Stomach (tissue), 9 donors: Measurements from ENCODE around the gene CA5A. TPM values are rescaled to one million over a fixed set of nuclear protein-coding genes. Genes with fewer than 3 reads are reported as not detected.

Source experiments
- DNase-seq, 2 donors: peaks; one replicate each; pipeline versions ENCODE4 v3.0.0 to v3.0.0-alpha.2; 2013 to 2019
- H3K27ac ChIP-seq, 5 donors: fragments of 200-600 bp in 4 of 5; sonication (generic) in 4 of 5; one replicate each; pipeline ENCODE4 v1.5.1; 2013 to 2019; ENCODE audit warnings: mild to moderate bottlenecking in 1 of 5, moderate library complexity in 1 of 5
- H3K27me3 ChIP-seq, 3 donors: fragments of 200-600 bp; sonication (generic); one replicate each; pipeline ENCODE4 v1.5.1; 2017 to 2019; ENCODE audit warnings: mixed run types in 1 of 3
- H3K36me3 ChIP-seq, 4 donors: fragments of 200-600 bp; sonication (generic); 1 replicate in 3 of 4; 2 replicates in 1 of 4; pipeline ENCODE4 v1.5.1; 2016 to 2019
- H3K4me1 ChIP-seq, 4 donors: fragments of 200-600 bp; sonication (generic); one replicate each; pipeline ENCODE4 v1.5.1; 2016 to 2019
- H3K4me3 ChIP-seq, 4 donors: fragments of 200-600 bp; sonication (generic) in 3 of 4; one replicate each; pipeline ENCODE4 v1.5.1; 2016 to 2019; ENCODE audit warnings: mild to moderate bottlenecking in 1 of 4
- H3K9me3 ChIP-seq, 4 donors: fragments of 200-600 bp; sonication (generic); one replicate each; pipeline ENCODE4 v1.5.1; 2016 to 2019
- EP300 ChIP-seq: sonication (generic); formaldehyde crosslinking; IDR thresholded peaks from one replicate; pipeline ENCODE4 v1.6.1; 2017; ENCODE audit warnings: antibody characterized with exemption
- POLR2A ChIP-seq, 4 donors: fragments of 450-650 bp; IDR thresholded peaks; one replicate each; pipeline ENCODE4 v1.6.1; 2016; ENCODE audit warnings: antibody characterized with exemption in 4 of 4, control low read depth in 2 of 4, mild to moderate bottlenecking in 1 of 4, moderate library complexity in 1 of 4
- POLR2AphosphoS5 ChIP-seq, 3 donors: sonication (generic); formaldehyde crosslinking; IDR thresholded peaks; one replicate each; pipeline ENCODE4 v1.6.1; 2016; ENCODE audit warnings: antibody characterized with exemption in 3 of 3
- WGBS, 5 donors: extraction: QIAGEN DNeasy Blood & Tissue Kit in 3 of 5; methylation state at CpG; one replicate each; pipeline versions ENCODE4 v1.1.5 to v1.1.7; 2013 to 2018; 5-methylcytosine and 5-hydroxymethylcytosine counted together
- intact Hi-C: fragments of 100-400 bp; cut with DNase I; formaldehyde crosslinking; loops from one replicate; pipeline ENCODE4 v1.15.1; 2023; ENCODE audit warnings: low total_unique reads
- polyA plus RNA-seq, 3 donors: library from polyadenylated mRNA; stranded (reverse); fragments of 200-250 nt; gene quantifications; one replicate each; pipeline ENCODE4 v1.2.3, GENCODE V29; 2013
- total RNA-seq, 5 donors: library from RNA; depleted of rRNA; stranded (reverse); fragments of >200 nt; gene quantifications; one replicate each; pipeline versions ENCODE4 v1.1.0 to v1.2.3, GENCODE V29; 2014 to 2016
- TF ChIP-seq, protein P1 (sequence below), 7 experiments: fragments of 450-650 bp in 4 of 7; fragments of 200-600 bp in 3 of 7; sonication (generic) in 3 of 7; IDR thresholded peaks; one replicate each; pipeline ENCODE4 v1.5.1; 2016 to 2019; ENCODE audit warnings: antibody characterized with exemption in 7 of 7, control low read depth in 2 of 7, mild to moderate bottlenecking in 1 of 7
- donor health status: healthy with polysubstance abuse.
- donor health status: Bipolar disorder and iron deficiency.
- donor health status: healthy.

Gene CA5A
- total and polyA plus RNA-seq, 8 donors, result not detected

- Histone ChIP-seq H3K27ac (peak overlapping the region in 4 of 5 donors; percentile 67 to 78 (median 76)), H3K27me3 (no peaks in the 10 kb centered on the region), H3K4me3 (peak overlapping the region in 1 of 4 donors; percentile 31), H3K9me3 (peaks cover 0 to 8% (median 2%) of the 10 kb centered on the region in 4 donors), H3K4me1 (peaks cover 13 to 48% (median 20%) of the 10 kb centered on the region in 4 donors), H3K36me3 (peaks cover 0 to 7% (median 4%) of the 10 kb centered on the region in 4 donors)
- intact Hi-C loops, result no loop called here
- no peak for TF ChIP-seq POLR2AphosphoS5 (IDR thresholded peaks at IDR 0.05)
- TF ChIP-seq, protein P1, sequence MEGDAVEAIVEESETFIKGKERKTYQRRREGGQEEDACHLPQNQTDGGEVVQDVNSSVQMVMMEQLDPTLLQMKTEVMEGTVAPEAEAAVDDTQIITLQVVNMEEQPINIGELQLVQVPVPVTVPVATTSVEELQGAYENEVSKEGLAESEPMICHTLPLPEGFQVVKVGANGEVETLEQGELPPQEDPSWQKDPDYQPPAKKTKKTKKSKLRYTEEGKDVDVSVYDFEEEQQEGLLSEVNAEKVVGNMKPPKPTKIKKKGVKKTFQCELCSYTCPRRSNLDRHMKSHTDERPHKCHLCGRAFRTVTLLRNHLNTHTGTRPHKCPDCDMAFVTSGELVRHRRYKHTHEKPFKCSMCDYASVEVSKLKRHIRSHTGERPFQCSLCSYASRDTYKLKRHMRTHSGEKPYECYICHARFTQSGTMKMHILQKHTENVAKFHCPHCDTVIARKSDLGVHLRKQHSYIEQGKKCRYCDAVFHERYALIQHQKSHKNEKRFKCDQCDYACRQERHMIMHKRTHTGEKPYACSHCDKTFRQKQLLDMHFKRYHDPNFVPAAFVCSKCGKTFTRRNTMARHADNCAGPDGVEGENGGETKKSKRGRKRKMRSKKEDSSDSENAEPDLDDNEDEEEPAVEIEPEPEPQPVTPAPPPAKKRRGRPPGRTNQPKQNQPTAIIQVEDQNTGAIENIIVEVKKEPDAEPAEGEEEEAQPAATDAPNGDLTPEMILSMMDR (IDR thresholded peaks at IDR 0.05), result no peak
- no peak for TF ChIP-seq EP300
- no peak for TF ChIP-seq POLR2A (IDR thresholded peaks at IDR 0.05)
- WGBS, 5 donors, result 58 to 65% (median 63%) methylated on average over 5 of the region's 5 CpGs
- peak in 1 of 2 donors; percentile 65 for DNase-seq
These were observed 29.8 kb upstream of the CA5A start for GRCh38 chr16:87966064-87966645.

- Histone ChIP-seq H3K4me3 (no peak overlapping the region), H3K36me3 (no peaks in the 10 kb centered on the region), H3K9me3 (peaks cover 0 to under 1% (median 0%) of the 10 kb centered on the region in 4 donors), H3K4me1 (peaks cover 13 to 48% (median 20%) of the 10 kb centered on the region in 4 donors), H3K27me3 (no peaks in the 10 kb centered on the region), H3K27ac (peak overlapping the region in 3 of 5 donors; percentile 67 to 78 (median 77))
- intact Hi-C loops, result no loop called here
- TF ChIP-seq POLR2AphosphoS5 (IDR thresholded peaks at IDR 0.05) (no peak), EP300 (no peak), POLR2A (IDR thresholded peaks at IDR 0.05) (no peak)
- TF ChIP-seq, protein P1 (IDR thresholded peaks at IDR 0.05), result no peak
- WGBS, 5 donors, result 79 to 85% (median 85%) methylated on average over 11 of the region's 11 CpGs
- no peak for DNase-seq
These were observed 29.1 kb upstream of the CA5A start for GRCh38 chr16:87965417-87965816.

DNA sequence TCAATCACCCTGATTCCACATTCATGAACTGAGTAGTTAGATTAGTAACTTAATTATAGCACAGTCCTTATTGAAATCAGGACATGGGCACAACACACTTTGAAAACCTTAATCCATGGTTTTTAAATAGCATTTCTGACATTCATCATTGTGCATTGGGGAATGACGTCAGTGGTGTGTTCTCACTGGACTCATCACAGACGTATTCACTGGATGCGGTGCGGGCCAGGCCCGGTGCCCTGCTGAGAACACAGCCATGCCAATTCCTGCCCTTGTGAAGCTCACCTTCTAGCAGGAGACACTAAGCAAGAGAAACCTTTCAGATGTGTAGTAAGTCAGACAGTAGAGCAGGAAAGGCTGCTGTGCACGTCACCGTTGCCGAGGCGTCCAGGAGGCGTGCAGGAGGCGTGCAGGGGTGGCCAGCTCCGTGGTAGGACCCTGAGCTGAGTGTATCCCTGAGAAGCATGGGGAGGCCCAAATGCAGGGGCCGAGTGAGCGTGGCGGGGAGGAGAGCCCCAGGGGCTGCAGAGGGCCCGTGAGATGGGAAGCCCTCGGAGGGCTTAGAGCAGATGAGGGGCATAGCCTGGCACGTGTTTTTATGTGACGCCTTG, 27.8 kb upstream of the CA5A start:
- no peaks in the 10 kb centered on the region for H3K36me3 ChIP-seq
- intact Hi-C loops, result no loop called here
- WGBS, 5 donors, result 80 to 89% (median 87%) methylated on average over 17 to 19 of the region's 19 CpGs
- no peak overlapping the region for H3K4me3 ChIP-seq
- H3K9me3 ChIP-seq, result no peaks in the 10 kb centered on the region
- no peaks in the 10 kb centered on the region for H3K27me3 ChIP-seq
- peak overlapping the region in 3 of 5 donors; percentile 38 to 77 (median 43) for H3K27ac ChIP-seq
- H3K4me1 ChIP-seq, result peaks cover 19 to 53% (median 27%) of the 10 kb centered on the region in 4 donors
- DNase-seq, result no peak
- TF ChIP-seq POLR2AphosphoS5 (IDR thresholded peaks at IDR 0.05) (no peak), EP300 (no peak), POLR2A (IDR thresholded peaks at IDR 0.05) (no peak)
- TF ChIP-seq, protein P1 (IDR thresholded peaks at IDR 0.05), result no peak

DNA sequence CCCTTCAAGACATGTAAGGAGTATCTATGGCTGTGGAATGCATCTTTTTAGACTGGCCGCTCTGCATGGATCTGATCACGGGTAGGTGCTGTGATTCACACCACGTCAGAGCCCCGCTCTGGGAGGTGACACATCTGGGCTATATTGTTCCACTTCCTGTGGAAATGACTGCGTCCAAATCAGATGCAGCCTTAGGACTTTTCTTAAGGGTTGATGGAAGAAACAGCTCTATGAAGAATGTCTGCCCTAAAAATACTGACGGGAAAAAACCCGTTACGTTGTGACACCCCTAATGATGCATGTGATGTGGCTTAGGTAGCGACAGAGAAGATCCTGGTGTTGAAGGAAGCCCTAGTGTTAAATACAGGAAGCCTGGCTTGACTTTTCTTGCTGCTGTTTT, 27.1 kb upstream of the CA5A start:
- intact Hi-C loops, result no loop called here
- Histone ChIP-seq H3K36me3 (no peaks in the 10 kb centered on the region), H3K4me1 (peaks cover 19 to 61% (median 29%) of the 10 kb centered on the region in 4 donors), H3K27ac (peak overlapping the region in 4 of 5 donors; percentile 3 to 77 (median 40)), H3K9me3 (no peaks in the 10 kb centered on the region), H3K27me3 (no peaks in the 10 kb centered on the region), H3K4me3 (no peak overlapping the region)
- DNase-seq, result peak in 1 of 2 donors; percentile 58
- peak in 1 of 3 donors; percentile 11 for TF ChIP-seq POLR2AphosphoS5 (IDR thresholded peaks at IDR 0.05)
- no peak for TF ChIP-seq POLR2A (IDR thresholded peaks at IDR 0.05)
- 70 to 80% (median 79%) methylated on average over 9 of the region's 9 CpGs for WGBS, 5 donors
